Medulla oblongata (tissue), 1 donor: ENCODE measurements around the gene PDE5A.
"Not testable (repeated sequence)": the region's sequence is repeated elsewhere in the genome, so short reads cannot be mapped to it uniquely, and the experiment has no call there.

Experiments
- DNase-seq: peaks from one replicate; pipeline ENCODE4 v3.0.0-alpha.2; 2015; ENCODE audit errors: extremely low spot score

PDE5A gene

DNA sequence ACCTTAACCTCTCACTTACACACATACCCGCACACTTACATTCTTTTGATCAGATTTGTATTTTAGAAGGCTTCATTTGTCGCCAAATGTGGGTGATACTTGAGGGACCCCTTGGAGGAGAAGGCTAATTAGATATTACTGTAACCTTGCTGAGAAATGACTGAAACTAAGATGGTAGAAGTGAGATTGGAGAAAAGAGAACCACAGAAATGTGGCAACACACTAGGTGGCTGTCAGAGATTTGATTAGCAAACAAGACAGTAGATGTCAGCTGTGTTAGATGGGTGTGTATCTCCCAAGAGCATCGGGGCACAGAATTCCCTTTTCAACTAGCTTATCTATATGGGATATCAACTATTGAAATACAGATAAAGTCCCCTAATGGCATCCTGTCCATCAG lies 157.3 kb downstream of the PDE5A start:
- DNase-seq = no peak

DNA sequence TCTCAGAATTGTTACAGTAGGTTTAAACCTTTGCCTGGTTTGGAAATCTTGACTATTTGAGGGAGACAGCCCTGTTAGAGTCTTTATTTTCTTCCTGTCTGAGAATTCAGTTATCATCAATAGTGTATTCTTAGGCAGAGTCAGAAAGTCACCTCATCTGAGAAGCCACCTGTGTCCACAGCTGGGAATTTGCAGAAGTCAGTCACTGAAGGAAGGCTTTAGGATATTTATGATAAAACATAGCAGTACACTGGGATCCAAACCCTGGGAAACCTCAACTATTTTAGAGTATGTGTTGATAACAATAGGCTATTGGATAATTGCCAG lies 157.9 kb downstream of the PDE5A start:
- not testable (repeated sequence) for DNase-seq

DNA sequence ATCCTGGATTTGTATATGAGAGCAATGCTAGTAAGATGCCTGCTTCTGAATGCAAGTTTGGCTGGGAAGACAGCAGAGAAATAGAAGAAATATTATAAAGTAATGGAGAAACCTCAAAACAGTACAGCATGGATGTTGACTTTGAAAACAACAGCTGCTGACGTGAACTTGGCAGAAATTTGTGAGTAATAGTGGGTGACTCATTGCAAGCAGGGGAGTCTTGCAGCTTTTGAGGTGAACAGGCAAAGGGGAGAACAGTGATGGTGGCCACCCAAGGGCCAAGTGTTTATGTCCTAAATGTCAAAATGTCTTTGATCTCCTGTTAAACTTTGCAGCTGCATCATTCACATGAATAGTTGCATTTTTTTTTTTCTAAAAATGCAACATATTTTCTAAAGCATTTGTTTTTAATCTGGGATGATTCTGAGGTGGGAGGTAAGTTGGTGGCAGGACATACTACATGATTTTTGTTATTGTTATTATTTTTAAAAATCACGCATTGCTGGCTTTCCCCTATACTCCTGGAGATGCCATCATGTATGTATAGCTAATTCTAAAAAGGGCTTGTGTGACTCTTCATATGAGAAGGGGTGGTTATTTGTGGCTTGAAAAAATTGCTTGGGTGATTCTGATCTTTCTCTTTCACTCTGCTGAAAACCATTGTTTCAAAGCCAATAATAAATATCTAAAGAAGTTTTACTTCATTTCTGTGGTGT lies 158.4 kb downstream of the PDE5A start:
- not testable (repeated sequence) for DNase-seq

DNA sequence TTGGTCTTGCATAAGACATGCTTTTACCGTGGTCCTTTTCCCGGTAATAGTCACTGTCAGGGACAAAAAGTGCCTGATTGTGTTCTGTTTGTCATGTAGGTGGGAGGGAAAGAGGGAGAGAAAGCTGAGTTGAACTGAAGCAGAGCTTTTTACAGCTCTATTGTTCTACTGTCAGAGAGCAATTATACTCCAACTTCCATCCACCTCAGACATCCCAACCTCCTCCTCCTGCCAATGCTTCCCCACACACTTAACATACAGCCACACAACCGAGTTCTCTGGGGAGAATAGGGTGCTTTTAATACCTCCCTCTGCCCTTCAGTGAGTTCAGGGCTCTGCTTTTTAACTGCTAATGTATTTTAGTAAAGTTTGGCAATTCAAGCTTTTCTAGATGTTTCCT lies 159.6 kb downstream of the PDE5A start:
- DNase-seq = not testable (repeated sequence)

DNA sequence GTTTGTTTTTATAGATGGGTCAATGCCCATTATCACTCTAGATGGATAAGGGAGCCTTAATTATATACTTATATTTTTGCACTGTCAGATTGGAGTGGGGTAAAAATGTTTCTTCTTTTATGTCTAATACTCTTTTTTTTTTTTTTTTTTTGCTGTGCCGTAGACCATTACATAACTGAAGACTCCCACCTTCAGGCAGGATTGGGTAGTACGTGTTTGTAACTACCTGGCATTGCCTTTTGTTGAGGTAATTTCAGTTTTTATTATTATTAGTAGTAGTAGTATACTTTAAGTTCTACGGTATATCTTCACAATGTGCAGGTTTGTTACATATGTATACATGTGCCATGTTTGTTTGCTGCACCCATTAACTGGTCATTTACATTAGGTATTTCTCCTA lies 165.9 kb downstream of the PDE5A start:
- not testable (repeated sequence) for DNase-seq

DNA sequence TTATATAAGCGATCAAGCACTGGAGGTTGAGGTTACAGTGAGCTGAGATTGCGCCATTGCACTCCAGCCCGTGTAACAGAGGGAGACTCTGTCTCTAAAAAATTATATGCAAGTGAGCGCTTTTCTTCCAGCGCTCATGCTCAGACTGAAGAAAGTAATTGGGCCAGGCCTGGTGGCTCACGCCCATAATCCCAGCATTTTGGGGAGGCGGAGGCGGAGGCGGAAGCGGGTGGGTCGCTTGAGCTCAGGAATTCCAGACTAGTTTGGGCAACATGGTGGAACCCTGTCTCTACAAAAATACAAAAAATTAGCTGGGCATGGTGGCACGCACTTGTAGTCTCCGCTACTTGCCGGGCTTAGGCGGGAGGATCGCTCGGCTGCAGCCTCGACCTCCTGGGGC lies 172.9 kb downstream of the PDE5A start:
- DNase-seq = not testable (repeated sequence)

DNA sequence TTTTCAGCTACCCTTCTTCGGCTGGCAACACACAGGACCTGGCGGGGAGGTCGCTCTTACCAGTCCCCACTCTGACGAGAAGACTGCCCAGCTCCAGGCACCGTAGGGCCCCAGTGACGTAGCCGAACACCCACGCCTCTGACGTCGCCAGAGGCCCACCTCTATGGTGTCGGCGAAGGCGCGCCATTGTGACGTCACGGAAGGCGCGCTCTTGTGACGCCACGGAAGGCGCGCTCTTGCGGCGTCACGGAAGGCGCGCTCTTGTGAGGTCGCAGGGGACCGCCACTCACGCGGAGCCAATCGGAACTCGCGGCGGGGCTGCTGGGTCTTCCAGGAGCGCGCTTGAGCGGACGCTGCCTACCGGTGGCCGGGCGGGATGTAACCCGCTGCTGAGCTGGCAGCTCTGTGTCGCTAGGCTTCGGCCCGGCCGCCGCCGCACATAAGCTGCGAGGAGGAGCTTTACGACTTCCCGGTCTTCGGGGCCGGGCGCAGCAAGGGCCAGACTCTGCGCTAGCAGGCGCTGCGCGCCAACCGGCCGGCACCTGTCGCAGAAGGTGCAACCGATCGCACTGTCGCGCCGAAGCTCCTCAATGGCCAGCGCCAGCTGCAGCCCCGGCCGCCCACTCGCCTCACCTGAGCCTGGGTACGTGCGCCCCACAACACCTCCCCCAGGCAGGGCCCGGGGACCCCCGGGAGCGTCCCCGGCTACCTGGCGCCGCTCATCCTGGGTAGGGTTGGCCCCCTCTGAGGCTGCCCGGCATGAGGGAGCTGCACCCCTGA lies 173.9 kb downstream of the PDE5A start:
- peak; percentile 95 for DNase-seq

DNA sequence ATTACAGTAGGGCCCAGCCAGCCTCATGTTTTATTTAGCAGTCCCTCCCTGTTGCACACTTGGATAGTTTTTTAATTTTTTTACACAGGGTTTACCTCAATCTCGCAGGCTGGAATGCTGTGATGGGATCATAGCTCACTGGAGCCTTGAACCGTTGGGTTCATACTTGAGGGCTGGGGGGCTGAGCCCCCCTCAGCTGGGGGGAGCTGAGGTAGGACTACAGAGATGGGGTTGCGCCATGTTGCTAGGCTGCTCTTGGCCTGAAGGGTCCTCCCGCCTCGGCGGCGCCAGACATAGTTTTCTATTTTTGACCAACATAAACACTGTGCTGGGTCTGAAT lies 174.5 kb downstream of the PDE5A start:
- DNase-seq = not testable (repeated sequence)

DNA sequence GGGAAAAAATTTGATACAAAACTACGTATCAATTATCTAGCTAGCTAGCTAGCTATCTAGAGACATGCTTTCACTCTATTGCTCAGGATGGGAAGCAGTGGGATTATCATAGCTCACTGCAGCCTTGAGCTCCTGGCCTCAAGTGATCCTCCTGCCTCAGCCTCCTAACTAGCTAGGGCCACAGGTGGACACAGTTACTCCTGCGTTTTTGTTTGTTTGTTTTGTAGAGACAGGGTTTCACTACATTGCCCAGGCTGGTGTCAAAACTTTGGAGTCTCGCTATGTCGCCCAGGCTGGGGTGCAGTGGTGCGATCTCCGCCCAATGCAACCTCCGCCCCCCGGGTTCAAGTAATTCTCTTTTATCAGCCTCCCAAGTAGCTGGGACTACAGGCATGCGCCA lies 175.3 kb downstream of the PDE5A start:
- not testable (repeated sequence) for DNase-seq

DNA sequence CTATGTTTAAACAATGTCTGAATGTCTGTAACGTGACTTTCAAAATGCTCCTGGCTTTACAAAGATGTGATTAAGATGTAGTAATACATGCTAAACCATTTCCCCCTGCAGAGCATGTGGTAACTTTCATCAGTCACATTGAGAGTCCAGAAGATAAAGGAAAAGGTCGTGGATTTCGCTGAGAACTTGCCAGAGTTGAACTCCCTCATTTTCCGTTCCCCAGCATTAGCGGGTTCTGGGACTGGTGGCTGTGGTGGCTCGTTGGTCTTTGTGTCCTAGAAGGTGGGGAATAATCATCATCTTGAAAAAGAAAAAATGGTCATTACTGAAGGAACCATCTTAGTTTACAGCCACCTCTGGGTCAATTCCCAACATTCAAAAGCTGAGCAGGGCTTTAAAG lies 178.8 kb downstream of the PDE5A start:
- DNase-seq = not testable (repeated sequence)
